ENCODE measurements around the gene GOSR2. TPM values are rescaled to one million over a fixed set of nuclear protein-coding genes. Genes with fewer than 3 reads are reported as not detected.
A peak's percentile ranks its signal among the peaks of the same experiment; 100 is the strongest.

The GOSR2 gene
- total and polyA plus RNA-seq, 2 of the 13 experiments (the other 11 are each of a cell fraction or from before 2014, with no cell fraction given) = 61.5 to 63.9 TPM

DNA sequence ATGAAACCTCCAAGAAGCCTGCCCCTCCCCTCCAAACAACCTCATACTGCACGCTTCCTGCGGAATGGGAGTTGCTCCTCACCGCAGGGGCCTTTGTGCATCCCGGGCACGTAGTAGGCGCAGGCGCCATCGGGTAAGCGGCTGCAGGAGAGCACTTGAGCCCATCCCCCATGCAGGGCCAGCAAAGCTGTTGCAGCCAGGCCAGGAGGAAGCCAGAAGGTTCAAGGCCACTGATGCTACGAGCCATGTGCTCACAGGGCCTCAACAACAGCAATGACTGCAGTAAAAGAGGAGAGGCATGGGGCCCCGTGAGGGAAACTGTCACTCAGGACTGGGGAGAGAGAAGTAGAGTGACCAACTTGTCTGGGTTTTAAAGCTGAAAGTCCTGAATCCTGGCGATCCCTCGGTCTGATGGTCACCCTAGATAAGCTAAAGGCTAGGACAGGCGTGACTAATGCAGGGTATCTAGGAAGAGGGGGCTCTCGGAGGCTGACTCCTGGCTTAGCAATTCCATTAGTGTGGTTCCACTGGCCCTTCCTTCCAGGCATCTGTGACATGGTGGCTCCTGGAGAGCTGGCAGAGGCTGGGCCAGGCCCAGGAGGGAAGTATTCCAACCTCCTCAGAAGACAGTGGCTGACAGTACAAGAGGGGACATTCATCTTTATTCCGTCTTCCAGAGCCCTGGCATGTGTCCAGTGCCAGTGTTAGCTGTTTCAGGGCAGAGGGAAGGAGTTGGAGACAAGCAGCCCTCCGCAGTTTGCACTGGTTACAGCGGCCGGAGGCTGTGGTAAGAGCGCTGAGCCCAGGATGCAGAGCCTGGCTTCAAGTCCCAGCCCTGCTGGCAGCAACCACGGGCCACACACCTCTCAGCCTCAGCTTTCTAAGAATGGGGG lies 20.8 kb downstream of the GOSR2 start (continued):
- peak; percentile 81; the same call in 1 of the 2 replicates for TF ChIP-seq ZZZ3 (CRISPR knock-in tag; IDR thresholded peaks at IDR 0.05; ENCODE audit: borderline replicate concordance)
- no peak for TF ChIP-seq PREB (CRISPR knock-in tag; IDR thresholded peaks at IDR 0.05)
- TF ChIP-seq SRF (IDR thresholded peaks at IDR 0.05; ENCODE audit: low read depth, low read length) = no peak
- TF ChIP-seq ZNF775 (CRISPR knock-in tag; IDR thresholded peaks at IDR 0.05; ENCODE audit: borderline replicate concordance) = 0 out of 2 replicates have a peak, but pooled peaks have one; percentile 91
- TF ChIP-seq NFE2L1 (CRISPR knock-in tag; IDR thresholded peaks at IDR 0.05; ENCODE audit: borderline replicate concordance) = no peak; the same call in 1 of the 2 replicates
- TF ChIP-seq ARID2 (CRISPR knock-in tag; IDR thresholded peaks at IDR 0.05; ENCODE audit: borderline replicate concordance) = no peak; the same call in 1 of the 2 replicates
- TF ChIP-seq XBP1 (CRISPR knock-in tag; IDR thresholded peaks at IDR 0.05) = no peak
- TF ChIP-seq, protein P1, sequence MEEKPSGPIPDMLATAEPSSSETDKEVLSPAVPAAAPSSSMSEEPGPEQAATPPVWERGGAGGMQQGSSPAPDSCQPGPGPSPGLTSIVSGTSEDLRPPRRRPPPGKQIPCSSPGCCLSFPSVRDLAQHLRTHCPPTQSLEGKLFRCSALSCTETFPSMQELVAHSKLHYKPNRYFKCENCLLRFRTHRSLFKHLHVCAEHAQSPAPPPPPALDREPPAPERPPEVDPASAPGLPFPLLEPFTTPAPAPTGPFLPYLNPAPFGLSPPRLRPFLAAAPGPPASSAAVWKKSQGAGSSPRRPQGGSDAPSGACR (CRISPR knock-in tag; IDR thresholded peaks at IDR 0.05) = peak; percentile 97
- peak; percentile 88; the same call in 1 of the 2 replicates for TF ChIP-seq ZIK1 (CRISPR knock-in tag; IDR thresholded peaks at IDR 0.05; ENCODE audit: borderline replicate concordance, low read depth)
- TF ChIP-seq ZKSCAN5 (CRISPR knock-in tag; IDR thresholded peaks at IDR 0.05) = no peak
- TF ChIP-seq, protein P2, sequence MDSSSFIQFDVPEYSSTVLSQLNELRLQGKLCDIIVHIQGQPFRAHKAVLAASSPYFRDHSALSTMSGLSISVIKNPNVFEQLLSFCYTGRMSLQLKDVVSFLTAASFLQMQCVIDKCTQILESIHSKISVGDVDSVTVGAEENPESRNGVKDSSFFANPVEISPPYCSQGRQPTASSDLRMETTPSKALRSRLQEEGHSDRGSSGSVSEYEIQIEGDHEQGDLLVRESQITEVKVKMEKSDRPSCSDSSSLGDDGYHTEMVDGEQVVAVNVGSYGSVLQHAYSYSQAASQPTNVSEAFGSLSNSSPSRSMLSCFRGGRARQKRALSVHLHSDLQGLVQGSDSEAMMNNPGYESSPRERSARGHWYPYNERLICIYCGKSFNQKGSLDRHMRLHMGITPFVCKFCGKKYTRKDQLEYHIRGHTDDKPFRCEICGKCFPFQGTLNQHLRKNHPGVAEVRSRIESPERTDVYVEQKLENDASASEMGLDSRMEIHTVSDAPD (CRISPR knock-in tag; IDR thresholded peaks at IDR 0.05) = peak; percentile 84
- TF ChIP-seq ZNF17 (CRISPR knock-in tag; IDR thresholded peaks at IDR 0.05) = no peak
- TF ChIP-seq ZNF7 (CRISPR knock-in tag; IDR thresholded peaks at IDR 0.05) = peak; percentile 36; the same call in 1 of the 2 replicates
- TF ChIP-seq ZNF543 (CRISPR knock-in tag; IDR thresholded peaks at IDR 0.05) = peak; percentile 81; the same call in 1 of the 2 replicates
- TF ChIP-seq ETV6 (CRISPR knock-in tag; conservative IDR thresholded peaks at IDR 0.05) = 0 out of 2 replicates have a peak, but pooled peaks have one; percentile 26
- no peak for TF ChIP-seq THYN1 (CRISPR knock-in tag; IDR thresholded peaks at IDR 0.05; ENCODE audit: borderline replicate concordance, low read depth)
- no peak for TF ChIP-seq NFIB (CRISPR knock-in tag; IDR thresholded peaks at IDR 0.05; ENCODE audit: borderline replicate concordance)
- TF ChIP-seq NFE2 (CRISPR knock-in tag; IDR thresholded peaks at IDR 0.05) = no peak
- peak; percentile 53 for TF ChIP-seq NFYC (CRISPR knock-in tag; IDR thresholded peaks at IDR 0.05)
- TF ChIP-seq ZNF264 (CRISPR knock-in tag; IDR thresholded peaks at IDR 0.05) = peak; percentile 98
- TF ChIP-seq ZNF18 (CRISPR knock-in tag; IDR thresholded peaks at IDR 0.05; ENCODE audit: insufficient replicate concordance) = no peak
- peak; percentile 96 for TF ChIP-seq ZNF331 (CRISPR knock-in tag; IDR thresholded peaks at IDR 0.05)
- TF ChIP-seq NR3C1 (CRISPR knock-in tag; IDR thresholded peaks at IDR 0.05) = no peak
- TF ChIP-seq PBX3 (CRISPR knock-in tag; IDR thresholded peaks at IDR 0.05; ENCODE audit: borderline replicate concordance) = no peak

Data from HepG2 (cell line).